Cardiac fibroblast (primary cell): ENCODE data around the gene DNM2.

Experiments
- DNase-seq, 2 donors: peaks; one replicate each; pipeline versions ENCODE4 v3.0.0 to v3.0.0-alpha.2; 2010; ENCODE audit warnings: low read depth in 2 of 2
- H3K4me3 ChIP-seq, 2 donors: replicated peaks in 1 of 2; 1 replicate in 1 of 2; 2 replicates in 1 of 2; pipeline ENCODE4 v1.5.1; 2011; ENCODE audit warnings: low read depth in 2 of 2, low read length in 2 of 2, mild to moderate bottlenecking in 2 of 2, moderate library complexity in 1 of 2
- TF ChIP-seq, protein P1 (sequence below): IDR thresholded peaks from one replicate; pipeline ENCODE4 v1.5.1; 2011; ENCODE audit warnings: low read depth, mild to moderate bottlenecking, low read length, inconsistent platforms

The DNM2 gene

DNA sequence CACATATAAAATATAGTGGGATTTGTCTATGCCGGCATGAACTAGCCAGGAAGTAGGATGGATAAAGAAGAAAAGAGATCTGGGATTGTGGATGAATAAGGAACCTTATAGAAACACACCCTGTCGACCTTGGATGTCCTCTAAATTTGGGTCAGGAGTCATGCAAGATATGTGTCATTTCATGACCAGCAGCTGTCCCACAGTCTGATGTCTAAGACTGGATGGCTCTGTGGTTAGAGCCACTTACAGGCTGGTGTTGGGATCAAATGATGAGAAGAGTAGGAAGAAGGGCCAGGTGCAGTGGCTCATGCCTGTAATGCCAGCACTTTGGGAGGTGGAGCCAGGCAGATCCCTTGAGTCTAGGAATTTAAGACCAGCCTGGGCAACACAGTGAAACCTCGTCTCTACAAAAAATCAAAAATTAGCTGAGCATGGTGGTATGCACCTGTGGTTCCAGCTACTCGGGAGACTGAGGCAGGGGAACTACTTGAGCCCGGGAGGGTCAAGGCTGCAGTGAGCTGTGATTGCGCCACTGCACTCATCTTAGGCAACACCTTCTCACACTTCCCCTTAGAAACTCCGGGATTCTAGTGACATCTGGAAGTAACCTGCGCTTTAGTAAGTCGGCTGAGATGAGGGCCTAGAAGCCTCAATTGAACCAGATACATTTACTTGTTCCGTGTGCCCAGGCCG lies 87.3 kb downstream of the DNM2 start:
- no peak for DNase-seq
- H3K4me3 ChIP-seq = no peak overlapping the region
- TF ChIP-seq, protein P1, sequence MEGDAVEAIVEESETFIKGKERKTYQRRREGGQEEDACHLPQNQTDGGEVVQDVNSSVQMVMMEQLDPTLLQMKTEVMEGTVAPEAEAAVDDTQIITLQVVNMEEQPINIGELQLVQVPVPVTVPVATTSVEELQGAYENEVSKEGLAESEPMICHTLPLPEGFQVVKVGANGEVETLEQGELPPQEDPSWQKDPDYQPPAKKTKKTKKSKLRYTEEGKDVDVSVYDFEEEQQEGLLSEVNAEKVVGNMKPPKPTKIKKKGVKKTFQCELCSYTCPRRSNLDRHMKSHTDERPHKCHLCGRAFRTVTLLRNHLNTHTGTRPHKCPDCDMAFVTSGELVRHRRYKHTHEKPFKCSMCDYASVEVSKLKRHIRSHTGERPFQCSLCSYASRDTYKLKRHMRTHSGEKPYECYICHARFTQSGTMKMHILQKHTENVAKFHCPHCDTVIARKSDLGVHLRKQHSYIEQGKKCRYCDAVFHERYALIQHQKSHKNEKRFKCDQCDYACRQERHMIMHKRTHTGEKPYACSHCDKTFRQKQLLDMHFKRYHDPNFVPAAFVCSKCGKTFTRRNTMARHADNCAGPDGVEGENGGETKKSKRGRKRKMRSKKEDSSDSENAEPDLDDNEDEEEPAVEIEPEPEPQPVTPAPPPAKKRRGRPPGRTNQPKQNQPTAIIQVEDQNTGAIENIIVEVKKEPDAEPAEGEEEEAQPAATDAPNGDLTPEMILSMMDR = no peak

DNA sequence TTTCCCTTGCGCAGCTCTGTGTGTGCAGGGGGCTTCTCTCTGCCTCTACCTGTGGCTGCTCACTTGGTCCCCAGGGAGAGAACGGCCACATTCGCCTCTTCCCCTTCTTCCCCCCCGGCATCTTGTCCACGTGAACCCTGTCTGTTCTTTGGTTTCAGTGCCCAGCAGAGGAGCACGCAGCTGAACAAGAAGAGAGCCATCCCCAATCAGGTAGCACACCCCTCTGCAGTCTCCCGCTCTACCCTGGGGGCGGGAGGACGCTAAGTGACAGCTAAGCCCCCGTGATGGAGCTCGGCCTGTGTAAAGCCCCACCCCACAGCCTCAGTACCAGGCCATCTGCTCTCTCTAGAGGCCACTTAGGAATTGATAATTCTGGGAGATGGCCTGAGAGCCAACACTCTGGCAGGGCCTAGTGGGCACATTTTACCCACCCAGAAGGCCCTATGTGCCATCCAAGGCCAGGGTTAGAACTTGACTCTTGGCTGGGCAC lies 87.9 kb downstream of the DNM2 start:
- no peak overlapping the region for H3K4me3 ChIP-seq
- TF ChIP-seq, protein P1 = no peak
- DNase-seq = no peak

DNA sequence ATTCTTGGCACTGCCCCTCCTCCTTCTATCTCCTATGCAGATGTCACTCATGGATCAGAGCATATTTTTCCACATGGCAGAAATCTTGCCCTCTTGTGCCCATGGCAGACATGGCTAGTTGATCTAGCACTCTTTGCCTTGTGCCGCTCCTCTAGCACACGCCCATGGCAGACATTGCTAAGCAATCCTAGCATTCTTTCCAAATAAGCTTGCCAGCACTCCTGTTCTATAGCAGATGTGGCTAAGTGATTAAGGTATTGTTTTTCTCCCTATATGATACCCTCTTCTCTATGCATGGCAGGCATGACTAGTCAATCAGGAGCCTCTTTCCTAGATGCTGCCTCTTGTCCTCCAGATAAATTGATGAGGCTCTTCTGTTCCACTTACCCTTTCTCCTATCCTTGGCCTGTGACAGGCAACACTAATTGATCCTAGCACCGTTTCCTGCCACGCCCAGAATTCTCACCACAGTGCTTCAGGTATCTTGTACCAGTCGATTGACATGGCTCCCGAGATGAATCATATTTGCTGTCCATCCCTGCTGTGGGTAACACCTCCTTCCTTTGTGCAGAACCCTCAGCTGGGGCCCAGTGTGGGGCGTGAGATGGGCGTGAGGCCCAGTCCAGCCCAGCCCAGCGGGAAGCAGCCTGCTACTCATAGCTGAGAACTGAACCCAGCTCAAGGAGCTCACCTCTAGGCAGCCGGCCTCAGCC lies 91.2 kb downstream of the DNM2 start:
- TF ChIP-seq, protein P1 = no peak
- DNase-seq = peak; percentile 44 to 60
- no peak overlapping the region for H3K4me3 ChIP-seq

DNA sequence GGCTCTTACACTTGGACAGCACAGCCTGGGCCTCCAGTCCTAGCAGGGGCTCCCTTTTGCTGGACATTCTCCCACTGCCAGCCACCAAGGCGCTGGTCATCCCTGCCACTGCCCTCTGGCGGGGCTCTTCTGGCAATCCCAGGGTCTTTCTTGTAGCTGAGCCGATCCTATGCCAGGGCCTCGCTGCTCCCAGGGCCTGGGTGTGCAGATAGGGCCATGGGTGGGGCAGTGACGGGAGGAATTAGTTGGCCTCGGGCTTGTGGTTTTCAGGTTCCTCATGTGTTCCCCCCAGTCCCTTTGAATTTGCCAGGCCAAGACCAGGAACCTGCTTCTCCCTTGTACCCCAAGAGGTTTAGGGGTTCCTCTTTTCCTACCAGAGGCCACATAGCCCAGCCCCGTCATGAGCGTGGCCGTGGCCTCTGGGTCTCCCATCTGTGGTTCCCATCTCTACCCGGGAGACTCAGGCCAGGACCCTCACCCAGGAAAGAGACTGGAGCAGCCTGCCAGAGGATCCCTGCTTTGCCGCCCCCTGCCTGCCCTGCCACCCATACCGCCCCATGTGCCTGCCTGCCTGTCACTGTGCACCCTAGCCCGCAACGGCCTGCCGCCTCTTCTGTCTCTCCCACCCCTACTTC lies 91.9 kb downstream of the DNM2 start:
- TF ChIP-seq, protein P1 = no peak
- no peak overlapping the region for H3K4me3 ChIP-seq
- no peak for DNase-seq

DNA sequence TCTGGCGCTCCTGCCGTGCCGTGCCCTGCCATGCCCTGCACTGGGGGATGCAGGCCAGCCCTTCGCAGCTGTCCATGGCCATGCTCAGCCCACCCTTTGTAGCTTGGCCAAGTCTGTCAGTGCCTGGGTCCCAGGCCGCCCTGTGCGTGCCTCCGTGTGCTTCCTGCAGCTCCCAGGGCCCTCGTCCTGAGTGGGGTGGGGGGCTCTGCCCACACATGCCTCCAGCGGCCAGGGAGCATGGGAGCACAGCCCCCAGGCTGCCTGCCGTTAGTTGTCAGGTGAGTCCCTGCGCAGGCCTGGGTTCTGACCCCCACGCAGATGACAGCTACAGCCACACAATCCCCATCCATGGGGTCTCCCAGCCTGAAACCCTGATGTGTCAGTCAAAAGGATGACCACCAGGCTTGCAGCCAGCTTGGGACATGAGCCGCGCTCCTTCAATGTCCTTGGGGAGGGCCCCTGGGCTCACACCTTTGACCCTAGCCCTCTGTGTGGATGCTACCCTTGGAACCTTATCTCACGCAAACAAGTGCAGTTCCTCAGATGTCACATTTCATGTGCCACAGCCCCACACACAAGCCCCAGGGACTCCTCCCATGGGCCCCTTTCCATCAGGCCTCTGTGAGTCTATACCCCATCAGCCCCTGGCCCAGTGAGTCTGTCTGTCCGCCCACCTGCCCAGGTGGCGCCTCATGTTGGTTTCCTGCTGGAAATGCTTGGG lies 93.7 kb downstream of the DNM2 start:
- DNase-seq = no peak
- no peak overlapping the region for H3K4me3 ChIP-seq
- TF ChIP-seq, protein P1 = no peak

DNA sequence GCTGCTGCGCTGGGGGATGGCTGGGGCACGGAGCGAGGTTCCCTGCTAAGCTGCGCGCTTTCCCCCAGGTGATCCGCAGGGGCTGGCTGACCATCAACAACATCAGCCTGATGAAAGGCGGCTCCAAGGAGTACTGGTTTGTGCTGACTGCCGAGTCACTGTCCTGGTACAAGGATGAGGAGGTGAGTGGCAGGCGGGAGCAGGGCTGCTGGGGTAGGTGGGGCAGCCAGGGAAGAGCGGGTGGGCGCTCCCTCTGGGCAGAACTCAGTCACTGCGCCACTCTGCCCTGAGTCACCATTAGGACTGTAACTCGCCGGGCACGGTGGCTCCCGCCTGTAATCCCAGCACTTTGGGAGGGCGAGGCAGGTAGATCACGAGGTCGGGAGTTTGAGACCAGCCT lies 94.3 kb downstream of the DNM2 start:
- TF ChIP-seq, protein P1 = no peak
- no peak overlapping the region for H3K4me3 ChIP-seq
- no peak for DNase-seq
